HG03095 (cell line): ENCODE data around the gene HBB.

ENCODE experiments used
- ATAC-seq: cut with Tn5 transposase; IDR thresholded peaks from one replicate; pipeline ENCODE4 v1.9.1; 2021; ENCODE audit warnings: moderate library complexity; ENCODE audit not compliant: unreplicated experiment

Gene HBB

GRCh38 chr11:5228124-5228523 is 1.3 kb upstream of the HBB start:
- ATAC-seq, result no peak

DNA sequence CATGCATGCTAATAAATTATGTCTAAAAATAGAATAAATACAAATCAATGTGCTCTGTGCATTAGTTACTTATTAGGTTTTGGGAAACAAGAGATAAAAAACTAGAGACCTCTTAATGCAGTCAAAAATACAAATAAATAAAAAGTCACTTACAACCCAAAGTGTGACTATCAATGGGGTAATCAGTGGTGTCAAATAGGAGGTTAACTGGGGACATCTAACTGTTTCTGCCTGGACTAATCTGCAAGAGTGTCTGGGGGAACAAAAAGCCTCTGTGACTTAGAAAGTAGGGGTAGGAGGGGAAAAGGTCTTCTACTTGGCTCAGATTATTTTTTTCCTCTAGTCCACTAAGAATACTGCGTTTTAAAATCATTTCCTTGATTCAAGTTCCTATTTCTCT is 810 bp upstream of the HBB start:
- ATAC-seq, result no peak

DNA sequence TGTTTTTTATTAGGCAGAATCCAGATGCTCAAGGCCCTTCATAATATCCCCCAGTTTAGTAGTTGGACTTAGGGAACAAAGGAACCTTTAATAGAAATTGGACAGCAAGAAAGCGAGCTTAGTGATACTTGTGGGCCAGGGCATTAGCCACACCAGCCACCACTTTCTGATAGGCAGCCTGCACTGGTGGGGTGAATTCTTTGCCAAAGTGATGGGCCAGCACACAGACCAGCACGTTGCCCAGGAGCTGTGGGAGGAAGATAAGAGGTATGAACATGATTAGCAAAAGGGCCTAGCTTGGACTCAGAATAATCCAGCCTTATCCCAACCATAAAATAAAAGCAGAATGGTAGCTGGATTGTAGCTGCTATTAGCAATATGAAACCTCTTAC is 1.4 kb downstream of the HBB start:
- ATAC-seq, result no peak

GRCh38 chr11:5224538-5225479 is 2.1 kb downstream of the HBB start:
- ATAC-seq, result no peak

- no peak for ATAC-seq
Observed at GRCh38 chr11:5223686-5224085, 3.2 kb downstream of the HBB start.

GRCh38 chr11:5223146-5223545 is 3.7 kb downstream of the HBB start:
- no peak for ATAC-seq

DNA sequence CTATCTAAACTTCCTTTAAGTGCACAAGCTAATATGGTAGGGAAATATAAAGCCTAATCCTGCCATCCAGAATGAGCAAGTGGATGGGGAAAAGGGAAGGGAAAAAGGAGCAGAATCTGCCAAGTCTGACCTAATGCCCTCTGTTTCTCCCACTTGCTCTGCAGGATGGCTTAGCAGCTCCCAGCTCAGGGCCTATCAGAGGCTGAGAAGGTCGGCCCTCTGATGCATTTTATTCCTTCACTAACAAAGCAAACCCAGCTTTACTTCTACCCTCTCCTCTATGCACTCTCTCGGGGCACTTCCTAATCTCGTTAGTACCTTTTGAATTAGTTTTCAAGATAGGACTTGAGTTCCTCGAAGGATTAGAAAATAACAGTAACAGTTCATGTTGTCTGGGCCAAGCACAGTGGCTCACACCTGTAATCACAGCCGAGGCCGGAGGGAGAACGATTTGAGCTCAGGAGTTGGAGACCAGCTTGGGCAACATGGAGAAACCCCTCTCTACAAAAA is 16.4 kb downstream of the HBB start:
- ATAC-seq, result no peak

- ATAC-seq, result peak; percentile 55
Observed at GRCh38 chr11:5204787-5205186, 22.1 kb downstream of the HBB start.

DNA sequence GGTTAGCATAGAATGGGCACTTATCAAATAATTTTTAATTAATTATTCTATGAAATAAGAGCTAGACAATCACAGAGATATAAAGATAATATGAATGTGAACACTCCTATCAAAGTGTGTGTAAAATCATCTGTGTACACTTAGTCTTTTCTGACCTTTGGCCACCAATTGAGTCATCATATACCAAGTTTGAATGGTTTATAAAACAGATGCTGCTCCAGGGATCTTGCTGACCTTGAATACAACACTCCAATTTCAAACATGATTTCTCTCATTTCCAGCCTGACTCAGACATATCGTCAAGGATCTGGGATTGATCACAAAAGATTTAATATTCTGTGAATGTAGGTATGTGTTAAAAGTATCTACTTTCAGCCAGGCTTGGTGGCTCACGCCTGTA is 23.5 kb downstream of the HBB start:
- ATAC-seq, result no peak

DNA sequence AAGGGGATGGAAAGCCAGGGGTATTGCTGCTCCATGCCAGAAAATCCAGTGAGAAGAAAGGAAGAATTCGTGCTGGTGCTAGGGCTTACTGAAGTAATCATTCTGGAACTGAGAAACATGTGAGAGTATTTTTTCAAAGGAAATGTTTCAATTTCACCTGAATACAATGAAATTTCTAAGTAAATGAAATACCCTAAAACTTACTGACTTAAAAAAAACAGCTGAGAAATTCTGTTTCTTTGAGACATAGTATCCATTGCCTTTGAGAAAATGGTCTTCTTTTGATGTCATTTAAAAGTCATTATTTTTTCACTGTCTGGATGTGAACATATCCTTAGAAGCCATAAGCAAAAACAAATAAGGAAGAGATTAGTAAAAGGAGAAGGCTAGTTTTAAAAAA is 26.3 kb downstream of the HBB start, which contains the start of gene OR51V1:
Gene OR51V1, minus strand, starts transcription at position 101 of the 400 bp plus-strand sequence. Its CDS starts 0 bp downstream, at position 101.
- no peak for ATAC-seq

GRCh38 chr11:5198285-5198684 is 28.6 kb downstream of the HBB start:
- ATAC-seq, result no peak

DNA sequence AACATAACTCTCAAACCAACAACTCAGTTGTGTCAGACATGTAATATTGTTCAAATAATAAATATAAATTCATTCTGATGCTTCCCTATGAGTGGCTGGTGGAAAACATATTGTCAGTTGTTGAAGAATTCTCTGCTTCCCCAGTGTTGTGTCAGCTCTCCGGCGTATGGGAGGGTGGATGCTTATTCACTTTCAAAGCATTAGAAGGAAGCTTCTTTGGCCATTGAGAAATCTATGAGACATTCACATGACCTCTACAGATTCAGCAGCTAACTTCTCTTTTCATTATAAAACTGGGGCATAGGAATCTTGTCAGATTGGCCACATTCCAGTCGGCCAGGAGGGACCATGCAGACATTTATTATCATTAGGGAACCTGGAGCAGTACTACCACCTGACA is 29.3 kb downstream of the HBB start:
- no peak for ATAC-seq

DNA sequence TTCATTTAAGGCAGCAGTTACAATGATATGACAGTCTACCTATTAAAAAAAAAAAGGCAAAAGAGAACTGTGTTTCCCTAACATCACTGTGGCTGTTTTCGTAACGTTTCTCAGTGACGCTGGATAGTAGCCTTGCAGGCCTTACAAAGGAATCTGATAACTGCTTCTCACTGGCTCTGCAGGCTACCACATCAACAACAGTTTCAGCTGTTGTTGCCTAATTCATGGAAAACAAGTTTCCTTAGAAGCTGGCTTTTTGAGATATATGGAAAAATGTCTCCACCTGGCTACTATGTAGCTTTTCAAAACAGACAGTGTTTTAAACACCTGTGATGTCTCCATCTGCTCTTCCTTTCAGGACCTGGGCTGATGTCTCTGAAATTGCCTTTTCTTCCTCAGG is 30.1 kb downstream of the HBB start:
- no peak for ATAC-seq

DNA sequence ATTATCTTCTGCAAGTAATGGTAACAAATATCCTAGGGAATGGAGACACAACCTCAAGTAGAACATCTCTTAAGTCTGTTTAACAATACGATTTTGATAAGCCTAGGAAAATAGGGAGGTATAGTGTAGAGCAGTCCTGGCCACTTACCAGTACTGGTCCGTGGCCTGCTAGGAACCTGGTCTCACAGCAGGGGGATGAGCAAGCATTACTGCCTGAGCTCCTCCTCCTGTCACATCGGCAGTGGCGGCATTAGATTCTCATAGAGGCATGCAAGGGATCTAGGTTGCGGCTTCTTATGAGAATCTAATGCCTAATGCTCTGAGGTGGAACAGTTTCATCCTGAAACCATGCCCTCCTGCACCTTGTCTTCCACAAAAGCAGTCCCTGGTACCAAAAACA is 30.8 kb downstream of the HBB start:
- ATAC-seq, result no peak

GRCh38 chr11:5192738-5193137 is 34.1 kb downstream of the HBB start:
- ATAC-seq, result no peak

DNA sequence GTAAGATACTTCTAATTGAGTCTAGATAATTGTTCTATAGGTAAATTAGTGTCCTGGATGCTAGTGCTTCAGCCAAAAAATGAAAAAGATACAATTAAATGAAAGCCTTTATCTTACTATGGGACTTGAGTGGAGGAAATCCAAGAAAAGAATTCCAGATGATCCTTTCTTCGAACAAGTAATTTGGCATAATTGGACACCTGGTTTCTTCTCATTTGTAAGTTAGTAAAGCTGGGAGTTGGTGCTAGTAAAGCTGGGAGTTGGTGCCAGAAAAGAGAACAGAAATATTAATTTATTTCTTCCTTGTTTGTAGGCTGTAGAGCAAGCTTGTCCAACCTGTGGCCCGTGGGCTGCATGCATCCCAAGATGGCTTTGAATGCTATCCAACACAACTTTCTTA is 38.7 kb downstream of the HBB start:
- ATAC-seq, result no peak

GRCh38 chr11:5178046-5178837 is 48.6 kb downstream of the HBB start:
- ATAC-seq, result no peak
